A673 (cell line): ENCODE measurements around the gene RELL2. TPM values are rescaled to one million over a fixed set of nuclear protein-coding genes. Genes with fewer than 3 reads are reported as not detected.

Experiments
- BruUV-seq: library from RNA; stranded (reverse); fragments of 400-500 nt; replicated peaks from 2 replicates; lab custom pipeline; 2021; lab: Mats Ljungman, UMichigan
- CTCF ChIA-PET: fragments of 300-600 bp; sonication (Branson Sonifier 250); formaldehyde crosslinking; loops from one replicate; lab custom pipeline; 2022; ENCODE audit warnings: antibody characterized with exemption; lab: Charles Lee
- POLR2A ChIA-PET: fragments of 300-600 bp; sonication (Branson Sonifier 250); formaldehyde crosslinking; loops from one replicate; lab custom pipeline; 2022; ENCODE audit warnings: antibody characterized with exemption; ENCODE audit not compliant: low non-redundant PET; lab: Charles Lee
- DNase-seq: peaks from one replicate; pipeline ENCODE4 v3.0.0-alpha.2; 2015; ENCODE audit warnings: low spot score
- H3K27ac ChIP-seq: fragments of 200-600 bp; sonication (generic); 2 replicates; pipeline ENCODE4 v1.5.1; 2016; ENCODE audit warnings: mixed run types, low read depth, mild to moderate bottlenecking, mixed read lengths, antibody characterized with exemption, low read length; ENCODE audit not compliant: poor library complexity, severe bottlenecking
- H3K27me3 ChIP-seq: fragments of 200-600 bp; sonication (generic); replicated peaks from 2 replicates; pipeline ENCODE4 v1.6.1; 2017; ENCODE audit warnings: mixed run types, low read depth, mild to moderate bottlenecking, mixed read lengths, antibody characterized with exemption, low read length; ENCODE audit not compliant: insufficient read depth, poor library complexity
- H3K36me3 ChIP-seq: fragments of 200-600 bp; sonication (generic); 2 replicates; pipeline ENCODE4 v1.6.1; 2016; ENCODE audit warnings: mixed run types, mild to moderate bottlenecking, mixed read lengths, antibody characterized with exemption, low read length; ENCODE audit not compliant: insufficient read depth, poor library complexity, severe bottlenecking
- H3K4me1 ChIP-seq: fragments of 200-600 bp; sonication (generic); 2 replicates; pipeline ENCODE4 v1.6.1; 2017; ENCODE audit warnings: mixed run types, mild to moderate bottlenecking, mixed read lengths, antibody characterized with exemption, low read length; ENCODE audit not compliant: insufficient read depth, poor library complexity, severe bottlenecking
- H3K4me3 ChIP-seq: fragments of 200-600 bp; sonication (generic); 2 replicates; pipeline ENCODE4 v1.5.1; 2016; ENCODE audit warnings: low read depth, mixed run types, mild to moderate bottlenecking, mixed read lengths, low read length; ENCODE audit not compliant: poor library complexity, severe bottlenecking
- H3K9me3 ChIP-seq: fragments of 200-600 bp; sonication (generic); 2 replicates; pipeline ENCODE4 v1.6.1; 2016; ENCODE audit warnings: mixed run types, low read depth, mild to moderate bottlenecking, mixed read lengths, antibody characterized with exemption, low read length; ENCODE audit not compliant: poor library complexity, severe bottlenecking
- CTCF ChIP-seq: fragments of 300-800, 200-600 bp; sonication (generic); conservative IDR thresholded peaks from 2 replicates; pipeline ENCODE4 v1.5.1; 2017; ENCODE audit warnings: low read depth, mild to moderate bottlenecking, antibody characterized with exemption, low read length, moderate library complexity, mixed read lengths
- EZH2 ChIP-seq: fragments of 200-600 bp; sonication (generic); IDR thresholded peaks from 2 replicates; pipeline ENCODE4 v1.6.1; 2017; ENCODE audit warnings: borderline replicate concordance, low read depth, mild to moderate bottlenecking, mixed read lengths, antibody characterized with exemption, low read length; ENCODE audit not compliant: poor library complexity, severe bottlenecking
- intact Hi-C: fragments of 100-400 bp; cut with micrococcal nuclease; formaldehyde crosslinking; loops from one replicate; pipeline ENCODE4 v1.10.0; 2022; ENCODE audit not compliant: unreplicated experiment
- total RNA-seq: library from RNA; stranded (reverse); gene quantifications from 2 replicates; pipeline ENCODE4 v1.2.3, GENCODE V29; 2021

Gene RELL2
- total RNA-seq, 1 experiment from 2014 or later: 4.7 TPM

GRCh38 chr5:141617128-141617527, 19.7 kb upstream of the RELL2 start:
- no peak for DNase-seq
- ChIA-PET CTCF (interaction anchor here (0.6 to 1.1 kb wide), 2 partner anchors 25 to 104 kb away, joined by 3 to 5 read pairs; no protein-coding TSS in a partner anchor), POLR2A (no interaction called here)
- H3K27me3 ChIP-seq: no peaks in the 10 kb centered on the region
- H3K36me3 ChIP-seq: peaks cover 19% of the 10 kb centered on the region
- H3K4me1 ChIP-seq: peaks cover 33% of the 10 kb centered on the region
- no TSS peak for BruUV-seq
- intact Hi-C loops: no loop called here
- no peaks in the 10 kb centered on the region for H3K9me3 ChIP-seq
- H3K4me3 ChIP-seq: peak overlapping the region; percentile 92
- TF ChIP-seq EZH2: no peak
- TF ChIP-seq CTCF: no peak
- no peak overlapping the region for H3K27ac ChIP-seq

- Histone ChIP-seq H3K27me3 (no peaks in the 10 kb centered on the region), H3K36me3 (peaks cover 23% of the 10 kb centered on the region), H3K4me3 (peak overlapping the region; percentile 92), H3K27ac (peak overlapping the region; percentile 90), H3K9me3 (no peaks in the 10 kb centered on the region), H3K4me1 (peaks cover 33% of the 10 kb centered on the region)
- CTCF ChIA-PET: interaction anchor here (1.1 kb wide), 1 partner anchor 26 kb away, joined by 3 read pairs; no protein-coding TSS in a partner anchor
- no peak for DNase-seq
- intact Hi-C loops: no loop called here
- TF ChIP-seq EZH2: no peak
- no peak for TF ChIP-seq CTCF
- BruUV-seq: TSS peak; percentile 38
- POLR2A ChIA-PET: no interaction called here
These were observed 19.1 kb upstream of the RELL2 start for GRCh38 chr5:141617682-141618029.

- Histone ChIP-seq H3K4me1 (peaks cover 33% of the 10 kb centered on the region), H3K9me3 (no peaks in the 10 kb centered on the region), H3K27ac (peak overlapping the region; percentile 90), H3K27me3 (no peaks in the 10 kb centered on the region), H3K36me3 (peaks cover 28% of the 10 kb centered on the region), H3K4me3 (peak overlapping the region; percentile 92)
- intact Hi-C loops: no loop called here
- POLR2A ChIA-PET: interaction anchor here (1.2 kb wide), 1 partner anchor 26 kb away, joined by 3 read pairs; no protein-coding TSS in a partner anchor
- peak; percentile 53 for DNase-seq
- no TSS peak for BruUV-seq
- no peak for TF ChIP-seq CTCF
- TF ChIP-seq EZH2: no peak
- CTCF ChIA-PET: interaction anchor here (0.5 to 1.9 kb wide), 9 partner anchors 20 to 436 kb away, joined by 3 to 50 read pairs (median 3); partner anchors contain the start of gene PCDHB16
These were observed 18.6 kb upstream of the RELL2 start for GRCh38 chr5:141618030-141618803.
